Neuronal stem cell (in vitro differentiated cells): ENCODE results near the gene ATP7A.
"Not testable (repeated sequence)": the region's sequence is repeated elsewhere in the genome, so short reads cannot be mapped to it uniquely, and the experiment has no call there.

ENCODE experiments used
- DNase-seq: peaks from one replicate; pipeline ENCODE4 v3.0.0-alpha.2; 2013; ENCODE audit warnings: low spot score
- H2AFZ ChIP-seq: one replicate; pipeline ENCODE4 v1.6.1; 2013; ENCODE audit warnings: mild to moderate bottlenecking, low read length, inconsistent platforms
- H2AK5ac ChIP-seq: 2 replicates; pipeline ENCODE4 v1.6.1; 2013; ENCODE audit warnings: low read depth, mild to moderate bottlenecking, inconsistent platforms, low read length, moderate library complexity, mixed read lengths
- H2BK120ac ChIP-seq: 2 replicates; pipeline ENCODE4 v1.6.1; 2013; ENCODE audit warnings: low read depth, mild to moderate bottlenecking, inconsistent platforms, low read length, moderate library complexity, mixed read lengths
- H2BK12ac ChIP-seq: one replicate; pipeline ENCODE4 v1.6.1; 2013; ENCODE audit warnings: low read length, inconsistent platforms
- H2BK15ac ChIP-seq: 2 replicates; pipeline ENCODE4 v1.6.1; 2013; ENCODE audit warnings: mild to moderate bottlenecking, low read length, inconsistent platforms, mixed read lengths
- H2BK5ac ChIP-seq: one replicate; pipeline ENCODE4 v1.6.1; 2013; ENCODE audit warnings: inconsistent platforms, mild to moderate bottlenecking, low read length, moderate library complexity
- H3K14ac ChIP-seq: one replicate; pipeline ENCODE4 v1.6.1; 2013; ENCODE audit warnings: low read length, inconsistent platforms
- H3K18ac ChIP-seq: 2 replicates; pipeline ENCODE4 v1.6.1; 2013; ENCODE audit warnings: low read length, inconsistent platforms
- H3K23ac ChIP-seq: 2 replicates; pipeline ENCODE4 v1.6.1; 2013; ENCODE audit warnings: low read depth, mild to moderate bottlenecking, mixed read lengths, low read length, inconsistent platforms; ENCODE audit not compliant: poor library complexity
- H3K27ac ChIP-seq: replicated peaks from 3 replicates; pipeline ENCODE4 v1.5.1; 2013; ENCODE audit warnings: low read length, inconsistent platforms
- H3K27me3 ChIP-seq, 3 experiments: 2 replicates each; pipeline ENCODE4 v1.6.1; 2013; ENCODE audit warnings: low read length in 3 of 3, mild to moderate bottlenecking in 2 of 3, inconsistent platforms in 1 of 3, low read depth in 1 of 3, mixed read lengths in 1 of 3, moderate library complexity in 1 of 3; ENCODE audit not compliant: control insufficient read depth in 3 of 3, insufficient read depth in 3 of 3
- H3K36me3 ChIP-seq, 2 donors: replicated peaks in 1 of 2; 2 replicates each; pipeline ENCODE4 v1.6.1; 2013; ENCODE audit warnings: low read length in 2 of 2; ENCODE audit not compliant: control insufficient read depth in 2 of 2, insufficient read depth in 2 of 2
- H3K4ac ChIP-seq: 2 replicates; pipeline ENCODE4 v1.6.1; 2013; ENCODE audit warnings: inconsistent platforms, mild to moderate bottlenecking, low read length, moderate library complexity
- H3K4me1 ChIP-seq, 2 donors: 1 replicate in 1 of 2; 2 replicates in 1 of 2; pipeline ENCODE4 v1.6.1; 2013; ENCODE audit warnings: low read length in 2 of 2, low read depth in 1 of 2; ENCODE audit not compliant: control insufficient read depth in 2 of 2, insufficient read depth in 1 of 2
- H3K4me2 ChIP-seq: one replicate; pipeline ENCODE4 v1.6.1; 2013; ENCODE audit warnings: mild to moderate bottlenecking, low read length, inconsistent platforms; ENCODE audit not compliant: insufficient read depth, poor library complexity, severe bottlenecking
- H3K4me3 ChIP-seq, 2 donors: 2 replicates each; pipeline ENCODE4 v1.5.1; 2013; ENCODE audit warnings: low read length in 2 of 2, mild to moderate bottlenecking in 2 of 2, inconsistent platforms in 1 of 2, moderate library complexity in 1 of 2
- H3K79me1 ChIP-seq: one replicate; pipeline ENCODE4 v1.6.1; 2013; ENCODE audit warnings: low read depth, mild to moderate bottlenecking, inconsistent platforms, low read length, moderate library complexity
- H3K9ac ChIP-seq: one replicate; pipeline ENCODE4 v1.6.1; 2013; ENCODE audit warnings: mild to moderate bottlenecking, low read depth, low read length, inconsistent platforms; ENCODE audit not compliant: poor library complexity
- H3K9me3 ChIP-seq, 2 donors: replicated peaks in 1 of 2; 2 replicates each; pipeline versions ENCODE3 to v1.6.1; 2013; ENCODE audit warnings: low read length in 2 of 2, mild to moderate bottlenecking in 2 of 2, inconsistent platforms in 1 of 2, low read depth in 1 of 2, mixed read lengths in 1 of 2, moderate library complexity in 1 of 2; ENCODE audit not compliant: control insufficient read depth in 2 of 2, insufficient read depth in 1 of 2
- H4K8ac ChIP-seq: one replicate; pipeline ENCODE4 v1.6.1; 2013; ENCODE audit warnings: low read depth, mild to moderate bottlenecking, inconsistent platforms, low read length, moderate library complexity
- H4K91ac ChIP-seq: one replicate; pipeline ENCODE4 v1.6.1; 2013; ENCODE audit warnings: low read length, low read depth, mild to moderate bottlenecking, inconsistent platforms; ENCODE audit not compliant: poor library complexity
- WGBS, 2 donors: extraction: QIAGEN DNeasy Blood & Tissue Kit; methylation state at CpG; one replicate each; pipeline ENCODE4 v1.1.7; 2013; ENCODE audit warnings: missing lambda C conversion rate in 2 of 2, mixed read lengths in 1 of 2; ENCODE audit not compliant: insufficient read length in 2 of 2, insufficient replicate concordance in 1 of 2; ENCODE audit errors: extremely low coverage in 2 of 2; 5-methylcytosine and 5-hydroxymethylcytosine counted together

The ATP7A gene

DNA sequence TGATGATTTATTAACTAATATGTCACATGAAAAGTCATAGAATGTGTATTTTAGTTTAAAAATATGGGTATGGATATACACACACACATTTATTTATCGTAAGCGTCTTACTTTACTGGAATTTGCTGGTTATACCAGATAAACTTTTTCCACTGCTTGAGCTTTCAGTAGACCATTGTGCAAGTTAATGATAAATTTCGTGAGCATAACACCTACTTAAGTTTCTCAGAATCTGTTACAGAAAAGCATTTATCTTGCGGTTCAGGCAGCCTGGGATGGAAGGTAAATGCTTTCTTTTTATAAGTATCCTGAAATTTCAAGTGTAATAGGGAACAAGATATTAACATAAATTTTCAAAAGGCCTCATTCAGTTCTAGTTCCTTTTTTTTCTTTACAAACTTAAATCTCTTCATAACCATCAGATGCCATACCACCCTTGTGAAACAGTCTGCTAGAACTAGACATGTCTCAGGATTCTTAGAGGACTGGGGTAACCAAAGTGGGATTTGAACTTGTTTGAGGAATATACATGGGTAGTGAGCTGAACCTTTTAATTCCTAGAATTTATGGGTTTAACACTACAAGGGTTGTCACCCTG, 27.7 kb downstream of the ATP7A start:
- Histone ChIP-seq H3K4me3 (no peak overlapping the region), H3K23ac (no peak overlapping the region), H2BK120ac (no peak overlapping the region), H3K9me3 (no peaks in the 10 kb centered on the region), H3K4me1 (no peaks in the 10 kb centered on the region), H3K14ac (no peak overlapping the region), H4K8ac (no peak overlapping the region), H2BK15ac (no peak overlapping the region), H3K4me2 (no peak overlapping the region), H3K27me3 (no peaks in the 10 kb centered on the region), H2AFZ (no peak overlapping the region), H2AK5ac (no peak overlapping the region), H3K36me3 (no peaks in the 10 kb centered on the region), H3K9ac (no peak overlapping the region), H3K4ac (no peak overlapping the region), H3K79me1 (no peaks in the 10 kb centered on the region), H3K27ac (no peak overlapping the region), H2BK12ac (no peak overlapping the region), H3K18ac (no peak overlapping the region), H4K91ac (no peak overlapping the region), H2BK5ac (no peak overlapping the region)
- WGBS, 2 donors, result no CpG with 5 or more reads among the region's 4 CpGs
- DNase-seq, result no peak

GRCh38 chrX:77945031-77945430, 34.5 kb downstream of the ATP7A start:
- not testable (repeated sequence) for H3K9me3 ChIP-seq, H3K14ac ChIP-seq, H3K27me3 ChIP-seq, H3K4me3 ChIP-seq, H3K18ac ChIP-seq, H2AK5ac ChIP-seq, H3K4ac ChIP-seq, H4K8ac ChIP-seq, H2BK12ac ChIP-seq, H3K36me3 ChIP-seq, H3K9ac ChIP-seq, H3K4me1 ChIP-seq, H3K23ac ChIP-seq, H2BK120ac ChIP-seq, H2BK15ac ChIP-seq, H3K79me1 ChIP-seq, H2BK5ac ChIP-seq, H4K91ac ChIP-seq, DNase-seq, H2AFZ ChIP-seq, H3K27ac ChIP-seq, H3K4me2 ChIP-seq
- no CpG with 5 or more reads among the region's 6 CpGs for WGBS, 2 donors

GRCh38 chrX:77945910-77946545, 35.5 kb downstream of the ATP7A start:
- no peak overlapping the region for H3K4ac ChIP-seq
- no peak overlapping the region for H2BK5ac ChIP-seq
- H3K4me2 ChIP-seq, result no peak overlapping the region
- H3K18ac ChIP-seq, result no peak overlapping the region
- no peaks in the 10 kb centered on the region for H3K36me3 ChIP-seq
- no peak overlapping the region for H2AK5ac ChIP-seq
- H3K9ac ChIP-seq, result no peak overlapping the region
- H2BK12ac ChIP-seq, result no peak overlapping the region
- H3K14ac ChIP-seq, result no peak overlapping the region
- H3K27me3 ChIP-seq, result no peaks in the 10 kb centered on the region
- no peaks in the 10 kb centered on the region for H3K4me1 ChIP-seq
- H3K4me3 ChIP-seq, result no peak overlapping the region
- DNase-seq, result no peak
- H4K8ac ChIP-seq, result no peak overlapping the region
- H3K23ac ChIP-seq, result no peak overlapping the region
- H3K9me3 ChIP-seq, result no peaks in the 10 kb centered on the region
- no peak overlapping the region for H4K91ac ChIP-seq
- WGBS, 2 donors, result no CpG with 5 or more reads among the region's 7 CpGs
- no peak overlapping the region for H2AFZ ChIP-seq
- no peak overlapping the region for H2BK15ac ChIP-seq
- H3K79me1 ChIP-seq, result no peaks in the 10 kb centered on the region
- no peak overlapping the region for H3K27ac ChIP-seq
- H2BK120ac ChIP-seq, result no peak overlapping the region

DNA sequence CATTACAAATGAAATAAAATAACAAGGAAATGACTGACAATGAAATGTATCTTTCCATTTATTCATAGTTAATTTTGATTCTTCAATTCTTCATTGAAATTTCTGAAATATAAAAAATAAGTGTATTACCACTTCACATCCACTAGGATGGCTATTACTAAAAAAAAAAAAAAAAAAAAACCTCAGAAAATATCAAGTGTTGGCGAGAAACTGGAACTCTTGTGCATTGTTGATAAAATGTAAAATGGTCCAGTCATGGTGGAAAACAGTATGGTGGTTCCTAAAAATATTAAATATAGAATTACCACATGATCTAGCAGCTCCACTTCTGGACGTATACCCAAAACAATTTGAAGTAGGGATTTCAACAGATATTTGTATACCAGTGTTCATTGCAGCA, 36.1 kb downstream of the ATP7A start:
- H2BK15ac ChIP-seq, result no peak overlapping the region
- H3K14ac ChIP-seq, result no peak overlapping the region
- no peak overlapping the region for H3K4me2 ChIP-seq
- no peak overlapping the region for H4K91ac ChIP-seq
- H2BK12ac ChIP-seq, result no peak overlapping the region
- no peaks in the 10 kb centered on the region for H3K9me3 ChIP-seq
- no peak overlapping the region for H3K4ac ChIP-seq
- H2BK5ac ChIP-seq, result no peak overlapping the region
- H3K23ac ChIP-seq, result no peak overlapping the region
- no CpG with 5 or more reads among the region's 2 CpGs for WGBS, 2 donors
- no peak for DNase-seq
- no peak overlapping the region for H3K27ac ChIP-seq
- no peak overlapping the region for H2BK120ac ChIP-seq
- no peaks in the 10 kb centered on the region for H3K36me3 ChIP-seq
- no peaks in the 10 kb centered on the region for H3K4me1 ChIP-seq
- no peaks in the 10 kb centered on the region for H3K27me3 ChIP-seq
- H4K8ac ChIP-seq, result no peak overlapping the region
- H3K18ac ChIP-seq, result no peak overlapping the region
- H2AFZ ChIP-seq, result no peak overlapping the region
- no peak overlapping the region for H2AK5ac ChIP-seq
- H3K9ac ChIP-seq, result no peak overlapping the region
- H3K4me3 ChIP-seq, result no peak overlapping the region
- H3K79me1 ChIP-seq, result no peaks in the 10 kb centered on the region
